ENCODE results near the gene TBC1D10B.

The TBC1D10B gene

GRCh38 chr16:30369091-30369937 is 980 bp downstream of the TBC1D10B start:
- TF ChIP-seq CTCF (IDR thresholded peaks at IDR 0.05) = no peak
- no peak for TF ChIP-seq ZFX (IDR thresholded peaks at IDR 0.05; ENCODE audit: borderline replicate concordance)
- H3K27ac ChIP-seq = peak overlapping the region; percentile 89

- TF ChIP-seq CTCF (IDR thresholded peaks at IDR 0.05) = no peak
These were observed 1.6 kb downstream of the TBC1D10B start for GRCh38 chr16:30368792-30369090.

GRCh38 chr16:30368122-30368791 is 2.0 kb downstream of the TBC1D10B start:
- TF ChIP-seq ZFX (IDR thresholded peaks at IDR 0.05; ENCODE audit: borderline replicate concordance) = no peak
- H3K27ac ChIP-seq = peak overlapping the region; percentile 89

More at GRCh38 chr16:30368792-30369090, 1.6 kb downstream of the TBC1D10B start:
- peak overlapping the region; percentile 89 for H3K27ac ChIP-seq

- peak overlapping the region; percentile 22 for H3K27ac ChIP-seq
- TF ChIP-seq CTCF (IDR thresholded peaks at IDR 0.05) = no peak
- no peak for TF ChIP-seq ZFX (IDR thresholded peaks at IDR 0.05; ENCODE audit: borderline replicate concordance)
These were observed 2.8 kb downstream of the TBC1D10B start for GRCh38 chr16:30367349-30368009.

GRCh38 chr16:30366511-30366910 is 3.8 kb downstream of the TBC1D10B start:
- TF ChIP-seq ZFX (IDR thresholded peaks at IDR 0.05; ENCODE audit: borderline replicate concordance) = no peak
- no peak for TF ChIP-seq CTCF (IDR thresholded peaks at IDR 0.05)

GRCh38 chr16:30365200-30365599 is 5.1 kb downstream of the TBC1D10B start:
- no peak for TF ChIP-seq ZFX (IDR thresholded peaks at IDR 0.05; ENCODE audit: borderline replicate concordance)
- TF ChIP-seq CTCF (IDR thresholded peaks at IDR 0.05) = no peak
- no peak overlapping the region for H3K27ac ChIP-seq

More at GRCh38 chr16:30366511-30366910, 3.8 kb downstream of the TBC1D10B start:
- peak overlapping the region; percentile 22; the same call in 1 of the 2 replicates for H3K27ac ChIP-seq

GRCh38 chr16:30361180-30361579 is 9.1 kb downstream of the TBC1D10B start:
- TF ChIP-seq CTCF (IDR thresholded peaks at IDR 0.05) = no peak
- H3K27ac ChIP-seq = no peak overlapping the region

All from 22Rv1 (cell line).